GM23338 (cell line): ENCODE data around the gene MYH7. TPM values are rescaled to one million over a fixed set of nuclear protein-coding genes. Genes with fewer than 3 reads are reported as not detected.

Experiments used
- ATAC-seq: fragments of 200-7000 bp; cut with Tn5 transposase; 3 replicates; pipeline ENCODE4 v1.9.1; 2020
- DNase-seq: peaks from one replicate; pipeline ENCODE4 v3.0.0-alpha.2; 2015; ENCODE audit warnings: low spot score
- H2AFZ ChIP-seq: fragments of 200-600 bp; sonication (generic); 2 replicates; pipeline ENCODE4 v1.8.0; 2016; ENCODE audit warnings: antibody characterized with exemption, mild to moderate bottlenecking, moderate library complexity
- H3F3A ChIP-seq: fragments of 200-600 bp; sonication (generic); replicated peaks from 2 replicates; pipeline ENCODE4 v1.8.0; 2017; ENCODE audit warnings: antibody characterized with exemption, mixed run types, low read depth
- H3K27ac ChIP-seq: fragments of 200-600 bp; sonication (generic); 2 replicates; pipeline ENCODE4 v1.6.1; 2016; ENCODE audit warnings: low read depth
- H3K27me3 ChIP-seq: fragments of 200-600 bp; sonication (generic); 2 replicates; pipeline ENCODE4 v1.8.0; 2016; ENCODE audit warnings: mild to moderate bottlenecking, mixed run types, moderate library complexity; ENCODE audit not compliant: insufficient read depth
- H3K36me3 ChIP-seq: fragments of 200-600 bp; sonication (generic); 2 replicates; pipeline ENCODE4 v1.8.0; 2016; ENCODE audit warnings: mild to moderate bottlenecking; ENCODE audit not compliant: insufficient read depth
- H3K4me1 ChIP-seq: fragments of 200-600 bp; sonication (generic); 2 replicates; pipeline ENCODE4 v1.8.0; 2016; ENCODE audit warnings: mild to moderate bottlenecking, moderate library complexity; ENCODE audit not compliant: insufficient read depth
- H3K4me2 ChIP-seq: fragments of 200-600 bp; sonication (generic); 2 replicates; pipeline ENCODE4 v1.7.1; 2017; ENCODE audit warnings: mixed run types
- H3K4me3 ChIP-seq: fragments of 200-600 bp; sonication (generic); 2 replicates; pipeline ENCODE4 v1.6.1; 2016; ENCODE audit warnings: mixed run types
- H3K79me2 ChIP-seq: fragments of 200-600 bp; sonication (generic); replicated peaks from 2 replicates; pipeline ENCODE4 v1.8.0; 2017; ENCODE audit warnings: mild to moderate bottlenecking; ENCODE audit not compliant: insufficient read depth
- H3K9me2 ChIP-seq: fragments of 200-600 bp; sonication (generic); 2 replicates; pipeline ENCODE4 v1.8.0; 2017; ENCODE audit not compliant: insufficient read depth
- H4K20me1 ChIP-seq: fragments of 200-600 bp; sonication (generic); replicated peaks from 2 replicates; pipeline ENCODE4 v1.8.0; 2017; ENCODE audit warnings: mild to moderate bottlenecking; ENCODE audit not compliant: insufficient read depth
- H3K27ac Mint-ChIP-seq: 2 replicates; pipeline ENCODE4 v1.8.0; 2020; ENCODE audit warnings: inconsistent platforms, mild to moderate bottlenecking, moderate library complexity, mixed read lengths
- H3K27me3 Mint-ChIP-seq: 3 replicates; pipeline ENCODE4 v1.8.0; 2022; ENCODE audit warnings: low read depth, mild to moderate bottlenecking, moderate library complexity, mixed read lengths, inconsistent platforms; ENCODE audit not compliant: insufficient read depth, poor library complexity
- H3K36me3 Mint-ChIP-seq: 3 replicates; pipeline ENCODE4 v1.8.0; 2021; ENCODE audit warnings: low read depth, mild to moderate bottlenecking, inconsistent platforms, moderate library complexity, mixed read lengths
- H3K4me1 Mint-ChIP-seq: 3 replicates; pipeline ENCODE4 v1.8.0; 2020; ENCODE audit warnings: mild to moderate bottlenecking, inconsistent platforms, mixed read lengths
- H3K4me3 Mint-ChIP-seq: 3 replicates; pipeline ENCODE4 v1.8.0; 2021; ENCODE audit warnings: moderate library complexity, mild to moderate bottlenecking, inconsistent platforms, mixed read lengths
- H3K9me3 Mint-ChIP-seq: 3 replicates; pipeline ENCODE4 v1.8.0; 2020; ENCODE audit warnings: moderate library complexity, mild to moderate bottlenecking, inconsistent platforms, mixed read lengths
- ETS1 ChIP-seq: IDR thresholded peaks from 2 replicates; pipeline ENCODE4 v1.6.1; 2016; ENCODE audit warnings: antibody characterized with exemption
- EZH2 ChIP-seq: fragments of 200-600 bp; sonication (generic); IDR thresholded peaks from one replicate; pipeline ENCODE4 v1.8.0; 2017; ENCODE audit warnings: antibody characterized with exemption, mild to moderate bottlenecking, low read depth; ENCODE audit not compliant: unreplicated experiment
- EZH2phosphoT487 ChIP-seq: fragments of 200-600 bp; sonication (generic); IDR thresholded peaks from one replicate; pipeline ENCODE4 v1.8.1; 2018; ENCODE audit warnings: antibody characterized with exemption; ENCODE audit not compliant: unreplicated experiment
- NANOG ChIP-seq: IDR thresholded peaks from 2 replicates; pipeline ENCODE4 v1.6.1; 2016; ENCODE audit warnings: antibody characterized with exemption, borderline replicate concordance
- POLR2AphosphoS5 ChIP-seq: IDR thresholded peaks from 2 replicates; pipeline ENCODE4 v1.6.1; 2016; ENCODE audit warnings: antibody characterized with exemption, low read depth
- REST ChIP-seq: IDR thresholded peaks from one replicate; pipeline ENCODE4 v1.6.1; 2018; ENCODE audit warnings: antibody characterized with exemption; ENCODE audit not compliant: unreplicated experiment
- STAT1 ChIP-seq: IDR thresholded peaks from one replicate; pipeline ENCODE4 v1.6.1; 2016; ENCODE audit warnings: antibody characterized with exemption; ENCODE audit not compliant: unreplicated experiment
- ZNF114 ChIP-seq: fragments of 250-450 bp; sonication (Bioruptor Pico); IDR thresholded peaks from 2 replicates; pipeline ENCODE4 v1.5.0; 2020; ENCODE audit warnings: mild to moderate bottlenecking, moderate library complexity
- ZNF331 ChIP-seq: fragments of 250-450 bp; sonication (Bioruptor Pico); IDR thresholded peaks from 2 replicates; pipeline ENCODE4 v1.5.0; 2020; ENCODE audit warnings: low read depth, mild to moderate bottlenecking, moderate library complexity
- ZNF462 ChIP-seq: fragments of 250-450 bp; sonication (Bioruptor Pico); IDR thresholded peaks from 2 replicates; pipeline ENCODE4 v1.5.0; 2020; ENCODE audit warnings: mild to moderate bottlenecking, moderate library complexity
- polyA plus RNA-seq: library from polyadenylated mRNA; unstranded; fragments of >200 nt; fragmentation: Nextera tagmentation; extraction: Ambion mirVana; gene quantifications from 2 replicates; pipeline ENCODE4 v1.2.1, GENCODE V29; 2016
- total RNA-seq: library from RNA; depleted of rRNA; stranded (reverse); fragments of >200 nt; shearing (Covaris generic); gene quantifications from 2 replicates; pipeline ENCODE4 v1.2.3, GENCODE V29; 2014

The MYH7 gene
- total and polyA plus RNA-seq, 2 experiments from 2014 or later = not detected

- no peak for TF ChIP-seq REST
- no peak for TF ChIP-seq ZNF331 (CRISPR knock-in tag)
Observed at GRCh38 chr14:23405516-23406025, 29.9 kb downstream of the MYH7 start (continued).

- Histone ChIP-seq H3K27ac (no peak overlapping the region), H3F3A (no peaks in the 10 kb centered on the region), H3K4me1 (no peaks in the 10 kb centered on the region), H3K27me3 (no peaks in the 10 kb centered on the region), H3K36me3 (no peaks in the 10 kb centered on the region), H3K9me2 (no peaks in the 10 kb centered on the region), H2AFZ (no peak overlapping the region), H3K4me3 (no peak overlapping the region), H3K79me2 (no peaks in the 10 kb centered on the region), H3K4me2 (no peak overlapping the region), H4K20me1 (no peaks in the 10 kb centered on the region)
- ATAC-seq (no peak), DNase-seq (no peak)
- no peak overlapping the region for H3K4me3 Mint-ChIP-seq
- H3K36me3 Mint-ChIP-seq = no peaks in the 10 kb centered on the region; the same call in 2 of the 3 replicates
- H3K4me1 Mint-ChIP-seq = peaks cover 6% of the 10 kb centered on the region; the same call in 1 of the 3 replicates
- no peaks in the 10 kb centered on the region; the same call in 2 of the 3 replicates for H3K9me3 Mint-ChIP-seq
- H3K27me3 Mint-ChIP-seq = peaks cover 23% of the 10 kb centered on the region
- H3K27ac Mint-ChIP-seq = no peak overlapping the region
- TF ChIP-seq ZNF462 (no peak), EZH2 (no peak), ZNF331 (CRISPR knock-in tag) (no peak), NANOG (no peak), ETS1 (no peak), STAT1 (no peak), REST (no peak), POLR2AphosphoS5 (no peak), EZH2phosphoT487 (no peak), ZNF114 (CRISPR knock-in tag) (no peak)
Observed at GRCh38 chr14:23405096-23405495, 30.4 kb downstream of the MYH7 start.
